Activated CD8-positive, alpha-beta memory T cell treated with anti-CD3 and anti-CD28 coated beads, Interleukin-2, amount 50 U/mL, for 48 hours (primary cell): ENCODE measurements around the gene ERBB2.
"Not testable (repeated sequence)": the region's sequence is repeated elsewhere in the genome, so short reads cannot be mapped to it uniquely, and the experiment has no call there.

Source experiments
- DNase-seq: peaks from one replicate; pipeline ENCODE4 v3.0.0-alpha.2; 2020

Gene ERBB2

GRCh38 chr17:39679521-39680192 lies 20.2 kb upstream of the ERBB2 start:
- DNase-seq = peak; percentile 74

GRCh38 chr17:39683295-39683939 lies 16.4 kb upstream of the ERBB2 start:
- no peak for DNase-seq

- DNase-seq = no peak
These were observed 15.3 kb upstream of the ERBB2 start for GRCh38 chr17:39684369-39685192.

DNA sequence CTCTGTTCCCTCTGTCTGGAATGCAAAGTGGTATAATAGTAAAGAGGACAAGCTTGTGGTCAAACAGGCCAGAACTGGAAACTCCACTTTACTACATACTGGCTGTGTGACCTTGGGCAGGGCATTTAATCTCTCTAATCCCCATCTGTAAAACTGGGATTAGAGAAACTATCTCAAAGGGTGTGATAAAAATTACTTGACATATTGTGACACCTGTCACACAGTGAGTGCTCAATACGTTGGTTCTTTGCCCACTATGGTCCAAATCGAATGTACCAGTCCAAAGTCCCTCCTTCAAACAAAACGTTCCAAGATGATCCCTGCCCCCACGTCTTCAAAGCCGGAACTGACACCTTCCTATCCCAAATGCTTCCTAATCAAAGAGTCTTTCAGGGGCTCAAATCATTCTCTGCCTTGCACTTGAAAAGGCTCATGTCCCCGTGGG lies 12.7 kb upstream of the ERBB2 start:
- no peak for DNase-seq

GRCh38 chr17:39687546-39688474 lies 12.1 kb upstream of the ERBB2 start, which contains the start of gene PGAP3:
TSS of gene PGAP3 (minus strand) at chr17:39688057. CDS start at chr17:39688014, 43 bp downstream.
- DNase-seq = peak; percentile 92

DNA sequence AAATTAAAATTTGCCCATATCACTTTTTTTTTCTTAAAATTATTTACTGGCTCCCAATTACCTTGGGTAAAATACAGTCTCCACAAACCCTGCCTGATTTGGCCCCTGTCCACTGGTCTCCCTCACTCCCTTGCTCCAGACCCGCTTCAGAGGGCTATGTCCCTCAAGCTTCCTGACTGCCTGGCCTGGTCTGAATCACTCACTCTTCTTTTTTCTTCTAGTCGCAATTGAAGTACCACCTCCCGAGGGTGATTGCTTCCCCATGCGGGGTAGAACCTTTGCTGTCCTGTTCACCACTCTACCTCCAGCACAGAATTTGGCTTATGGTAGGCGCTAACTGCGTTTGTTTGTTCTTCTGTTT lies 11.4 kb upstream of the ERBB2 start:
- DNase-seq = no peak

DNA sequence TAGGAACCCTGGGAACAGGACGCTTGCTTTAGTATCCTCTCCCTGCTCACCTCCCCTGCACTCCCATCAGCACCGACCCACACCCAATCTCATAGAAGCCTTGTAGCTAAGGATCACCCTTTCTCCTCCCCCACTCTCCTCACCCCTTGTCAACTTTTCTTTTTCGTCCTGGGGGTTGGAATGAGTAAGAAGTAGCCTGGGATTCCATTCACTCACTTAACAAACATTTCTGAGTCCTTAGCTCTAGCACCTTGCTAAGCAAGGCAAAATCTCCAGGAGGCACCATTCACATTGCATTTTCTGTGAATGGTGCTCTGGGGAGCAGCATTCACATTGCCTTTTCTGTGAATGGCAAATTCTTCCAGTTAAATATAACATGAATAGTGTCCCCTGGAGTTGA lies 10.9 kb upstream of the ERBB2 start:
- no peak for DNase-seq

DNA sequence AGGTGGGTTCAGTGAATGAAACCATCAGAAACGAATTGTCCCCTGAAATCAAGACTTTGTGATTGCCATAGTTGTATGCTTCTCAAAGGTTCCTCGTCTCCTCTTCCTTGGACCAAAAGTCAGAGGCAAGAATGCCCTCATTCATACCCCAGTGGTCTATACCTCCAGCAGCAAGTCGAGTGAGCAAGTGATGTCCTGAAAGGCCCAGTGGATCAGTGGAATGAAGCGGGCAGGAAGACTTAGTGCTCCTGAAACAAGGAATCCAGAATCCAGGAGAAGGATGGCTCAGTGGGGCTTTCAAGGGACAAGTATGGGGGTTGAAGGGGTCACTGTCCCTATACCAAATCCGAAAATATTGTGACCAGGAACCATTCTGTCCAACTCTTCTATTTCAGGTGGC lies 5.3 kb upstream of the ERBB2 start:
- DNase-seq = no peak

GRCh38 chr17:39695089-39695474 lies 4.8 kb upstream of the ERBB2 start:
- DNase-seq = no peak

DNA sequence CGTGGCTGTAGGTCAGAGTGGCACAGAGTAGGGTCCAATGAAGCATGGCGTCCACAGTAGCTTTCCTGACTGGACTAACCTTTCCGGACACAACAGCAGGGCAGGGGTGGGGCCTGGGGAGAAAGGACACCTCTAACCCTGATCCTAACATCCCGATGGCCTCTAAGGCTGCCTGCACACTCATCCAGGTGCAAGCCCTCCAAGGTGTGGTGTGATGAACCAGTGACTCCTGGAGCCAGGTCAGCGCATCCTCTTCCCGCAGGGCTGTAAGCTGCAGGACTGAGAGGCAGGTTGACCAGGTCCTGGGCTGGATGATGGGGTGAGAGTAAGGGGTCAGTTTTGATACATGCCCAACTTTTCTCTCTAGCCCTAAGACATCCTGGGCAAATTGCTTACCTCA lies 3.1 kb upstream of the ERBB2 start:
- no peak for DNase-seq

DNA sequence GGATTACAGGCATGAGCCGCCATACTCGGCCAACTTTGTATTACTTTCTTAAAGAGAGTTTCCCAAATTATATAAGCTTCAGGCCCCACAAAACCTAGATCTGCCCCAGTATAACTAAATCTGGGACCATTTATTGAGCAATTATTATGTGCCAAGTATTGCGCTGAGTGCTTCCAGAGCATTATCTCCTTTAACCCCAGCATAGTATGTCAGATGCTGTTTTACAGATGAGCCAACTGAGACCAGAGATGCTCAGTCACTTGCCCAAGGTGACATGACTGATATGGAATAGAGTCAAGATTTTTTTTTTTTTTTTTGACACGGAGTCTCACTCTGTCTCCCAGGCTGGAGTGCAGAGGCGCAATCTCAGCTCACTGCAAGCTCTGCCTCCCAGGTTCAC lies 1.9 kb upstream of the ERBB2 start:
- no peak for DNase-seq

DNA sequence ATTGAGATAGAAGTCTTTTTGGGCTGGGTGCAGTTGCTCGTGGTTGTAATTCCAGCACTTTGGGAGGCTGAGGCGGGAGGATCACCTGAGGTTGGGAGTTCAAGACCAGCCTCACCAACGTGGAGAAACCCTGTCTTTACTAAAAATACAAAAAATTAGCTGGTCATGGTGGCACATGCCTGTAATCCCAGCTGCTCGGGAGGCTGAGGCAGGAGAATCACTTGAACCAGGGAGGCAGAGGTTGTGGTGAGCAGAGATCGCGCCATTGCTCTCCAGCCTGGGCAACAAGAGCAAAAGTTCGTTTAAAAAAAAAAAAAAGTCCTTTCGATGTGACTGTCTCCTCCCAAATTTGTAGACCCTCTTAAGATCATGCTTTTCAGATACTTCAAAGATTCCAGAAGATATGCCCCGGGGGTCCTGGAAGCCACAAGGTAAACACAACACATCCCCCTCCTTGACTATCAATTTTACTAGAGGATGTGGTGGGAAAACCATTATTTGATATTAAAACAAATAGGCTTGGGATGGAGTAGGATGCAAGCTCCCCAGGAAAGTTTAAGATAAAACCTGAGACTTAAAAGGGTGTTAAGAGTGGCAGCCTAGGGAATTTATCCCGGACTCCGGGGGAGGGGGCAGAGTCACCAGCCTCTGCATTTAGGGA lies 577 bp upstream of the ERBB2 start:
- DNase-seq = not testable (repeated sequence)

DNA sequence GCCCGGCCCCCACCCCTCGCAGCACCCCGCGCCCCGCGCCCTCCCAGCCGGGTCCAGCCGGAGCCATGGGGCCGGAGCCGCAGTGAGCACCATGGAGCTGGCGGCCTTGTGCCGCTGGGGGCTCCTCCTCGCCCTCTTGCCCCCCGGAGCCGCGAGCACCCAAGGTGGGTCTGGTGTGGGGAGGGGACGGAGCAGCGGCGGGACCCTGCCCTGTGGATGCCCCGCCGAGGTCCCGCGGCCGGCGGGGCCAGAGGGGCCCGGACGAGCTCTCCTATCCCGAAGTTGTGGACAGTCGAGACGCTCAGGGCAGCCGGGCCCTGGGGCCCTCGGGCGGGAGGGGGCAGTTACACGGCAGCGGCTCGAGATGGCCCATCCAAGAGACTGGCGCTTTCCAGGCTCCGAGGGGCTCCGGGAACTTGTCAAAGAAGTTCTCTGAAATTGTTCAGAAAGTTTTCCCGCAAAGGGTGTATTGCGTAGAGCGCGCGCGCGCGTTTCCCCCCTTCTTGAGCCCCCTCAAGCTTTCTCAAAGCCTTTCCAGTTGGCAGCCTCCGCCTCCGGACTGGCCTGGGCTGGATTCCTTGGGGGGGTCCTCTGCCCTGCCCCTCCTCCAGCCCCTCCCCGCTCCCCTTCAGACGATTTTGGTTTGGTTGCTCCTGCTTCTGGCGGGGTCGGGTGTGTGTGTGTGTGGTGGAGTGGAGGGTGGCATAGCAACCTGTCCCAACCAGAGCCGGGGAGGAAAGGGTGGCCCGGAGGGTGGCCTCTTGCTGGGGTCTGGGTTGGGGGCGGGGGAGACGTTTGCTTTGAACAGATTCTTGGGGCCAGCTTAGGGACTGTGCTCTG lies 504 bp downstream of the ERBB2 start:
- DNase-seq = no peak

GRCh38 chr17:39701012-39701783 lies 1.3 kb downstream of the ERBB2 start:
- DNase-seq = no peak

DNA sequence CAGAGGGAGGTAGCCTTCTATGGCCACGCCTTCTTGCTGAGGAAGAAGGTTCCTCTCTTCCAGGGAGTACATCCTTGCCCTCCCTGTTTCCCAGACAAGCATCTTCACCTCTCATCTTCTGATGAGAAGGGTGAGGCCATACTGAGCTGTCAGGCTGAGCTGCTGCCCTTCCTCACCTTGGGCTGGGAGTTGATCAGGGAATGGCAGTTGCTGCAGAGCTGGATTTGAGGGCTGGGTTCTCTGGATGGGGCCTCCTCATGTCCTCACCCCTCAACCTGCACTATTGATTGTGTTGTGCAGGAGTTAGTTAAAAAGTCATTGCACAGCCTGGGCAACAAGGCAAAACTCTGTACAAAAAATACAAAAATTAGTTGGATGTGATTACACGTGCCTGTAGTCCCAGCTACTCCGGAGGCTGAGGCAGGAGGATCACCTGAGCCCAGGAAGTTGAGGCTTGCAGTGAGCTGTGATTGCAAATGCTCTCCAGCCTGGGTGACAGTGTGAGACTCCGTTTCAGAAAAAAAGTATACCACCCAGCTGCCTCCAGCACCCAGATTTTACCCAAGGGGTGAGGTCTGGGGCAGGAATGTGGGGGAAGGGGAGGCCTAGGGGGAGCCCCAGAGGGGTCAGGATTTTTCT lies 2.0 kb downstream of the ERBB2 start:
- no peak for DNase-seq

DNA sequence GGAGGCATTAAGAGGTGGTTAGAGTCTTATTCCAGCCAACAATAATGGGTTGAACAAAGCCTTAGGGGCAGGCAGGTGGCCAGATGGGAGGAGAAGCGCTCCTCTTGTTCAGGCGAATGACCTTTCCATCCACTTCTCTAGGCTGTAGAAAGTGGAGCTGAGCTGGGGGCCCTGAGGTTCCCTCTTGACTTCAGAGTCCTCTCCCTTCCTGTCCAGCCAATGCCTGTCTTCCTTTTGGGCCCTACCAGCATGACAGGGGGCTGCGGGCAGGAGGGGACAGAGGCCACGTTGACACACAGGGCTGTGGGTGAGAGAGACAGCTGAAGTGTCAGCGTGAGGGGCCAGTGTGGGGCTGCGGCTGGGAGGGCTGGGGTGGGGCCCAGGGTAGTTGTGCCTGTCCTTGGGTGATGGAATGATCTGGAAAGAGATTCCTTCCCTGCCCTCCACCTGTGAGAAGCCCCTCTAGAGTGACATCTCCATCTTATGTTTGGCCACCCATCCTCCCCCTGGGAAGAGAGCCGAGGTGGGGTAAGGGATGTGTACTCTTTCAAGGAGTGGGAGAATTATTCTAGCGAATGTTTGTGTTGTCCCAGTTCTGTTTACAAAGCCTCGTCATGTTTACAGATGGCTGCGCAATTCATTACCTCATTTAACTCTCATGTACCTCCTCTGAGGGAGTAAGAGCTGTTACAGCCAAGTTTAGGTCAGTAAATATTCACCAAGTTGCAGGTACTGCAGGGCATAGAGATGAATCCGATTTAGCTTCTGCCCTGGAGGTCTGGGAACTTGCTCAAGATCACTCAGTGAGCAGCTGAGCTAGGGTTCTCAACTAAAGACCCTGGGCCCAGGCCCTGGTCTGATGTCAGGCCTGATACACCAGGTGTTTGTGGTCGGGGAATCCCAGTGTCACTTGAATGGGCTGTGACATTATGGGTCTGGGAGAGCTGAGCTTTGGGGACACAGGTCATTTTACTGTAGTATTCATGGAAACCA lies 3.3 kb downstream of the ERBB2 start:
- DNase-seq = no peak

- DNase-seq = no peak
These were observed 4.0 kb downstream of the ERBB2 start for GRCh38 chr17:39703913-39704312.

GRCh38 chr17:39704821-39705551 lies 5.1 kb downstream of the ERBB2 start:
- no peak for DNase-seq
